Sigmoid colon (tissue), 7 donors: ENCODE data around the gene PARD3. TPM values are rescaled to one million over a fixed set of nuclear protein-coding genes. Genes with fewer than 3 reads are reported as not detected.

Experiments
- DNase-seq: peaks from one replicate; pipeline ENCODE4 v3.0.0-alpha.2; 2019
- H3K27ac ChIP-seq, 4 donors: fragments of 200-600 bp; sonication (generic); one replicate each; pipeline ENCODE4 v1.5.1; 2016 to 2019; ENCODE audit warnings: mild to moderate bottlenecking in 1 of 4
- H3K27me3 ChIP-seq, 3 donors: fragments of 200-600 bp; sonication (generic); one replicate each; pipeline ENCODE4 v1.5.1; 2019; ENCODE audit warnings: mild to moderate bottlenecking in 1 of 3
- H3K36me3 ChIP-seq, 4 donors: fragments of 200-600 bp; sonication (generic); one replicate each; pipeline ENCODE4 v1.5.1; 2016 to 2019
- H3K4me1 ChIP-seq, 4 donors: fragments of 200-600 bp; sonication (generic); one replicate each; pipeline ENCODE4 v1.5.1; 2017 to 2019
- H3K4me3 ChIP-seq, 4 donors: fragments of 200-600 bp; sonication (generic); one replicate each; pipeline ENCODE4 v1.5.1; 2017 to 2019; ENCODE audit warnings: mild to moderate bottlenecking in 2 of 4, moderate library complexity in 1 of 4
- H3K9me3 ChIP-seq, 4 donors: fragments of 200-600 bp in 3 of 4; sonication (generic) in 3 of 4; one replicate each; pipeline versions ENCODE4 v1.5.1 to v1.6.1; 2013 to 2019
- CTCF ChIP-seq, 4 experiments: fragments of 450-650 bp in 3 of 4; fragments of 200-600 bp in 1 of 4; IDR thresholded peaks; one replicate each; pipeline ENCODE4 v1.5.1; 2016 to 2019; ENCODE audit warnings: antibody characterized with exemption in 4 of 4, mild to moderate bottlenecking in 3 of 4, moderate library complexity in 2 of 4
- EP300 ChIP-seq, 4 donors: sonication (generic); formaldehyde crosslinking; IDR thresholded peaks; one replicate each; pipeline ENCODE4 v1.6.1; 2017; ENCODE audit warnings: antibody characterized with exemption in 4 of 4
- POLR2A ChIP-seq, 2 donors: fragments of 450-650 bp; IDR thresholded peaks; one replicate each; pipeline ENCODE4 v1.6.1; 2016; ENCODE audit warnings: antibody characterized with exemption in 2 of 2, mild to moderate bottlenecking in 2 of 2, moderate library complexity in 2 of 2
- POLR2AphosphoS5 ChIP-seq, 4 donors: sonication (generic); formaldehyde crosslinking; IDR thresholded peaks; one replicate each; pipeline ENCODE4 v1.6.1; 2017; ENCODE audit warnings: antibody characterized with exemption in 4 of 4
- WGBS, 2 donors: extraction: QIAGEN DNeasy Blood & Tissue Kit; methylation state at CpG; one replicate each; pipeline ENCODE4 v1.1.7; 2013; 5-methylcytosine and 5-hydroxymethylcytosine counted together
- intact Hi-C: fragments of 100-400 bp; cut with DNase I; formaldehyde crosslinking; loops from one replicate; pipeline ENCODE4 v1.15.1; 2023
- polyA plus RNA-seq, 3 donors: library from polyadenylated mRNA; stranded (reverse); fragments of 200-250 nt; gene quantifications; one replicate each; pipeline ENCODE4 v1.2.3, GENCODE V29; 2013
- total RNA-seq, 4 donors: library from RNA; depleted of rRNA; stranded (reverse); fragments of >200 nt; gene quantifications; one replicate each; pipeline ENCODE4 v1.1.0, GENCODE V29; 2016
- donor health status: healthy with polysubstance abuse.
- donor health status: Bipolar disorder and iron deficiency.
- donor health status: healthy.

PARD3 gene
- total and polyA plus RNA-seq, 7 donors: 17.5 to 96.4 (median 75.9) TPM

GRCh38 chr10:34677591-34677990 is 137.5 kb downstream of the PARD3 start:
- TF ChIP-seq POLR2A (IDR thresholded peaks at IDR 0.05) (no peak), CTCF (IDR thresholded peaks at IDR 0.05) (no peak), EP300 (IDR thresholded peaks at IDR 0.05) (no peak), POLR2AphosphoS5 (IDR thresholded peaks at IDR 0.05) (no peak)
- peaks cover 0 to 7% (median 4%) of the 10 kb centered on the region in 4 donors for H3K4me1 ChIP-seq
- H3K4me3 ChIP-seq: no peak overlapping the region
- WGBS, 2 donors: 90 to 93% methylated on average over 4 of the region's 4 CpGs
- intact Hi-C loops: no loop called here
- no peak for DNase-seq
- H3K27ac ChIP-seq: no peak overlapping the region
- H3K36me3 ChIP-seq: no peaks in the 10 kb centered on the region
- H3K27me3 ChIP-seq: no peaks in the 10 kb centered on the region
- no peaks in the 10 kb centered on the region for H3K9me3 ChIP-seq

- Histone ChIP-seq H3K4me1 (peaks cover 0 to 8% (median 6%) of the 10 kb centered on the region in 4 donors), H3K27me3 (no peaks in the 10 kb centered on the region), H3K9me3 (no peaks in the 10 kb centered on the region), H3K36me3 (no peaks in the 10 kb centered on the region), H3K4me3 (no peak overlapping the region), H3K27ac (no peak overlapping the region)
- intact Hi-C loops: no loop called here
- no peak for DNase-seq
- TF ChIP-seq POLR2A (IDR thresholded peaks at IDR 0.05) (no peak), EP300 (IDR thresholded peaks at IDR 0.05) (no peak), POLR2AphosphoS5 (IDR thresholded peaks at IDR 0.05) (no peak)
These were observed 138.0 kb downstream of the PARD3 start for GRCh38 chr10:34677132-34677531.

- Histone ChIP-seq H3K4me3 (no peak overlapping the region), H3K4me1 (peaks cover 0 to 9% (median 4%) of the 10 kb centered on the region in 4 donors), H3K36me3 (no peaks in the 10 kb centered on the region), H3K9me3 (no peaks in the 10 kb centered on the region), H3K27ac (no peak overlapping the region), H3K27me3 (no peaks in the 10 kb centered on the region)
- DNase-seq: no peak
- intact Hi-C loops: no loop called here
- 88 to 91% methylated on average over 8 of the region's 8 CpGs for WGBS, 2 donors
- TF ChIP-seq POLR2A (IDR thresholded peaks at IDR 0.05) (no peak), CTCF (IDR thresholded peaks at IDR 0.05) (no peak), EP300 (IDR thresholded peaks at IDR 0.05) (no peak), POLR2AphosphoS5 (IDR thresholded peaks at IDR 0.05) (no peak)
These were observed 140.9 kb downstream of the PARD3 start for GRCh38 chr10:34674176-34674575.

- TF ChIP-seq CTCF (IDR thresholded peaks at IDR 0.05): no peak
- TF ChIP-seq POLR2A (IDR thresholded peaks at IDR 0.05): no peak
- TF ChIP-seq EP300 (IDR thresholded peaks at IDR 0.05): no peak
- TF ChIP-seq POLR2AphosphoS5 (IDR thresholded peaks at IDR 0.05): no peak
- WGBS, 2 donors: 72 to 95% methylated on average over 13 of the region's 13 CpGs
- Histone ChIP-seq H3K36me3 (no peaks in the 10 kb centered on the region), H3K27ac (no peak overlapping the region), H3K9me3 (no peaks in the 10 kb centered on the region), H3K27me3 (no peaks in the 10 kb centered on the region), H3K4me1 (peaks cover 0 to 26% (median 11%) of the 10 kb centered on the region in 4 donors), H3K4me3 (no peak overlapping the region)
- no peak for DNase-seq
- intact Hi-C loops: no loop called here
These were observed 145.0 kb downstream of the PARD3 start for GRCh38 chr10:34670081-34670480.

- 87 to 90% methylated on average over 3 of the region's 3 CpGs for WGBS, 2 donors
- no peak for DNase-seq
- Histone ChIP-seq H3K4me1 (peaks cover 0 to 26% (median 11%) of the 10 kb centered on the region in 4 donors), H3K4me3 (no peak overlapping the region), H3K9me3 (no peaks in the 10 kb centered on the region), H3K36me3 (no peaks in the 10 kb centered on the region), H3K27ac (no peak overlapping the region), H3K27me3 (no peaks in the 10 kb centered on the region)
- intact Hi-C loops: loop anchor here (5.0 to 10.0 kb wide), 4 partner anchors 53 to 358 kb away; partner anchors contain the start of gene PARD3
- TF ChIP-seq POLR2AphosphoS5 (IDR thresholded peaks at IDR 0.05): no peak
- TF ChIP-seq CTCF (IDR thresholded peaks at IDR 0.05): no peak
- TF ChIP-seq POLR2A (IDR thresholded peaks at IDR 0.05): no peak
- TF ChIP-seq EP300 (IDR thresholded peaks at IDR 0.05): no peak
These were observed 146.0 kb downstream of the PARD3 start for GRCh38 chr10:34669079-34669478.
